Left hindlimb (tissue), 1 donor: ENCODE measurements around the gene GFRA1.

Experiments
- DNase-seq: peaks from one replicate; pipeline ENCODE4 v3.0.0-alpha.2; 2018

GFRA1 gene

GRCh38 chr10:116015583-116016333 is 257.2 kb downstream of the GFRA1 start:
- no peak for DNase-seq

- DNase-seq = no peak
These were observed 258.0 kb downstream of the GFRA1 start for GRCh38 chr10:116014871-116015582.

DNA sequence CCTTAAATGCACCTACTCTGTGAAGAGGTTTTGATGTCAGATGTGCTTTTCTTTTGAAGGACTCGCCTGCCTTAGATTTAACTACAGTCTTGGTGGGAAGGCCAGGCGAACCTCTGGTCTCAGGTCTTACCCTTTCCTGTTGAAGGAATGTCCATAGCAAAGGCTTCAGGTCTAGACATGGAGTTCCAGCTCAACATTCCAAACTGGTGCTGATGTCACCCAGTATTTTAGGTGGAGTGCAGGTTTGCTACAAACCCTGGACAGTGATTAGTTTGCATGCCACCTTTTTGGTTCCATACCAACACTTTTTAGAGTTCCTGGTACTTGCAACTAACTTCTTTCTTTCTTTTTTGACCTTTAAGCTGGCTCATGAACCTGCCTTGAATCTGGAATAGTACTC is 258.7 kb downstream of the GFRA1 start:
- no peak for DNase-seq

DNA sequence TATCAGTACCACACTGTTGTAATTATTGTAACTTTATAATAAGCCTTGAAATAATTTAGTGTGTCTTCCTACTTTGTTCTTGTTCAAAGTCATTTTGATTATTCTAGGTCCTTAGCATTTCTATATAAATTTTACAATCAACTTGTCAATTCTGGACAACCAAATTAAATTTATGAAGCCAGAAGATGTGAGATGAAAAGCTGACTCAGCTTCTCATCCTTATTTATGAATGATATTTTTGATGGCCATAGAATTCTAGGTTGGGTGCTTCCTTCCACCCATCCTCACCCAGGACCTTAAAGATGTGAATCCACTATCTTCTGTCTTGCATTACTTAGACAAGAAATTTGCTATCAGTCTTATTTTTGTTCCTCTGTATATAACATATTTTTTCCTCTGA is 261.1 kb downstream of the GFRA1 start:
- no peak for DNase-seq

DNA sequence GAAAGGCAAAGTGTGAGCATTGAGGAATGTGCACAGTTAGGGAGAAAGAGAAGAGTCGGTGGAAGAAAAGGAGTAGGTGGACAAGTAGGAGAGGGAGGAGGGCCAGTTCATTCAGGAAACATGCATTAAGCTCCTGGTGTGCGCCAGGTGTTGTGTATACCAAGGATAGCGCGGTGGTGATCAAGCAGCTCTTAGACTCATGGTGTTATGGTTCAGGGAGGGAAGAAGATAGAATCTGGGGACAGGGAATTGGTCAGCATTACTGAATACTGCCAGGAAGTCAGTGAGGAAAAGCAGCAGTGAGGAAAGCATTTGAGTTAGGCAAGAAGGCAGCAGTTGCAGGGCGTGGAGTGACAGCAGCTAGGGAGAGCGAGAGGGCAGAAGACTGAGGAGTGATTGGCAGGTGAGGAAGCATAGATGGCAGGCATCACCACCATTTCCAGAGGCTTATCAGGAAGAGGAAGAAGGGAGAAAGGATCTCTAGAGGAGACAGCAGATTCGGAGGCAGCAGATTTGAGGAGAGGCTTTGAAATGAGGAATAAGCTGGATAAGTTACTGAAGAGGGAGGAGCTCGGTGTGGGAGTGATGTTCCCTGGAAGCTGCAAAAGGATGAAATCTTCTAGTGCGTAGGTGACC is 265.6 kb downstream of the GFRA1 start:
- DNase-seq = no peak
